NK-92 treated with Interleukin-12 subunit alpha and Interleukin-12 subunit beta, amount 100 ng/mL, for 24 hours (cell line): ENCODE measurements around the gene ERMP1.
"Not testable (repeated sequence)": the region's sequence is repeated elsewhere in the genome, so short reads cannot be mapped to it uniquely, and the experiment has no call there.

Experiments used
- DNase-seq: peaks from one replicate; lab custom pipeline; 2025; lab: John Stamatoyannopoulos, UW

ERMP1 gene

GRCh38 chr9:5783420-5783819 is 49.5 kb downstream of the ERMP1 start:
- not testable (repeated sequence) for DNase-seq

- not testable (repeated sequence) for DNase-seq
Observed at GRCh38 chr9:5779705-5780218, 53.2 kb downstream of the ERMP1 start.

GRCh38 chr9:5778805-5779204 is 54.1 kb downstream of the ERMP1 start:
- no peak for DNase-seq

GRCh38 chr9:5773324-5773999 is 59.5 kb downstream of the ERMP1 start:
- no peak for DNase-seq

- DNase-seq, result no peak
Observed at GRCh38 chr9:5767968-5768932, 64.7 kb downstream of the ERMP1 start.

GRCh38 chr9:5764130-5764868 is 68.6 kb downstream of the ERMP1 start:
- no peak for DNase-seq

- DNase-seq, result no peak
Observed at GRCh38 chr9:5762421-5762820, 70.5 kb downstream of the ERMP1 start.

- no peak for DNase-seq
Observed at GRCh38 chr9:5760338-5760737, 72.6 kb downstream of the ERMP1 start.

GRCh38 chr9:5756633-5757032 is 76.3 kb downstream of the ERMP1 start:
- no peak for DNase-seq

- DNase-seq, result no peak
Observed at GRCh38 chr9:5750569-5750968, 82.3 kb downstream of the ERMP1 start.

GRCh38 chr9:5749306-5749705 is 83.6 kb downstream of the ERMP1 start:
- DNase-seq, result no peak

GRCh38 chr9:5748438-5748837 is 84.5 kb downstream of the ERMP1 start:
- no peak for DNase-seq

- no peak for DNase-seq
Observed at GRCh38 chr9:5743109-5743508, 89.8 kb downstream of the ERMP1 start.

- no peak for DNase-seq
Observed at GRCh38 chr9:5736563-5737346, 96.2 kb downstream of the ERMP1 start.

GRCh38 chr9:5735072-5735471 is 97.8 kb downstream of the ERMP1 start:
- DNase-seq, result no peak
